CD4-positive, CD25-positive, alpha-beta regulatory T cell (primary cell): Measurements from ENCODE around the gene ESR2. TPM values are rescaled to one million over a fixed set of nuclear protein-coding genes. Genes with fewer than 3 reads are reported as not detected.

Source experiments
- ATAC-seq, 2 donors: fragments of 150-1000 bp; cut with Tn5 transposase; one replicate each; pipeline ENCODE4 v1.10.0; 2021; ENCODE audit warnings: low read depth in 2 of 2, moderate number of reproducible peaks in 2 of 2, moderate library complexity in 1 of 2
- DNase-seq, 3 donors: peaks; one replicate each; pipeline versions ENCODE4 v3.0.0 to v3.0.0-alpha.2; 2012 to 2022; ENCODE audit warnings: mixed read lengths in 1 of 3
- H3K27ac ChIP-seq: one replicate; pipeline ENCODE4 v1.7.0; 2013; ENCODE audit warnings: mild to moderate bottlenecking, low read length; ENCODE audit not compliant: insufficient read depth, poor library complexity, severe bottlenecking
- H3K27me3 ChIP-seq: one replicate; pipeline ENCODE4 v1.7.0; 2013; ENCODE audit warnings: low read length; ENCODE audit not compliant: control insufficient read depth, insufficient read depth
- H3K36me3 ChIP-seq: one replicate; pipeline ENCODE4 v1.7.0; 2013; ENCODE audit warnings: mild to moderate bottlenecking, low read length, moderate library complexity; ENCODE audit not compliant: control insufficient read depth, insufficient read depth
- H3K4me1 ChIP-seq: 2 replicates; pipeline ENCODE4 v1.7.0; 2013; ENCODE audit warnings: mild to moderate bottlenecking, low read length; ENCODE audit not compliant: insufficient read depth, control insufficient read depth, poor library complexity, severe bottlenecking
- H3K4me3 ChIP-seq: one replicate; pipeline ENCODE4 v1.7.0; 2013; ENCODE audit warnings: low read depth, mild to moderate bottlenecking, low read length, moderate library complexity
- H3K9me3 ChIP-seq, 2 experiments: 1 replicate in 1 of 2; 2 replicates in 1 of 2; pipeline ENCODE4 v1.7.0; 2013; ENCODE audit warnings: low read length in 2 of 2, mild to moderate bottlenecking in 1 of 2, moderate library complexity in 1 of 2; ENCODE audit not compliant: control insufficient read depth in 2 of 2
- H3K27ac Mint-ChIP-seq, 3 donors: one replicate each; pipeline ENCODE4 v1.8.0; 2020 to 2022; ENCODE audit warnings: mild to moderate bottlenecking in 3 of 3, mixed read lengths in 3 of 3, moderate library complexity in 2 of 3
- H3K27me3 Mint-ChIP-seq: one replicate; pipeline ENCODE4 v1.8.0; 2022; ENCODE audit warnings: mild to moderate bottlenecking, mixed read lengths
- H3K36me3 Mint-ChIP-seq: one replicate; pipeline ENCODE4 v1.8.0; 2020; ENCODE audit warnings: mixed read lengths
- H3K4me1 Mint-ChIP-seq, 4 donors: one replicate each; pipeline ENCODE4 v1.8.0; 2020 to 2022; ENCODE audit warnings: mixed read lengths in 4 of 4, mild to moderate bottlenecking in 1 of 4
- H3K4me3 Mint-ChIP-seq, 4 donors: one replicate each; pipeline ENCODE4 v1.8.0; 2020 to 2022; ENCODE audit warnings: mild to moderate bottlenecking in 4 of 4, mixed read lengths in 4 of 4, moderate library complexity in 3 of 4
- H3K9me3 Mint-ChIP-seq, 7 donors: one replicate each; pipeline ENCODE4 v1.8.0; 2020 to 2022; ENCODE audit warnings: mixed read lengths in 7 of 7, mild to moderate bottlenecking in 3 of 7, moderate library complexity in 2 of 7
- polyA plus RNA-seq, 4 donors: library from polyadenylated mRNA; unstranded; fragments of 300-500 nt; fragmentation: Illumina TruSeq; gene quantifications; one replicate each; pipeline ENCODE4 v1.2.3, GENCODE V29; 2021
- total RNA-seq: library from RNA; stranded (reverse); gene quantifications from one replicate; pipeline ENCODE4 v1.2.3, GENCODE V29; 2022

Gene ESR2
- total and polyA plus RNA-seq, 5 donors from 2014 or later = 0.14 to 0.40 (median 0.18) TPM; not detected in 1

- Histone ChIP-seq H3K27me3 (no peaks in the 10 kb centered on the region), H3K36me3 (peaks cover 92% of the 10 kb centered on the region), H3K27ac (no peak overlapping the region), H3K9me3 (no peaks in the 10 kb centered on the region), H3K4me3 (no peak overlapping the region), H3K4me1 (no peaks in the 10 kb centered on the region)
- Mint-ChIP-seq H3K36me3 (peaks cover 66% of the 10 kb centered on the region), H3K9me3 (no peaks in the 10 kb centered on the region), H3K27ac (peak overlapping the region in 2 of 3 donors; percentile 32 to 43), H3K4me3 (no peak overlapping the region), H3K4me1 (peaks cover 0 to 5% (median 2%) of the 10 kb centered on the region in 4 donors), H3K27me3 (no peaks in the 10 kb centered on the region)
- DNase-seq (no peak), ATAC-seq (no peak)
These were observed 218.6 kb downstream of the ESR2 start for GRCh38 chr14:64075613-64076005.

GRCh38 chr14:64074961-64075612 lies 219.1 kb downstream of the ESR2 start:
- H3K4me1 Mint-ChIP-seq = peaks cover 0 to 5% (median 1%) of the 10 kb centered on the region in 4 donors
- H3K4me3 Mint-ChIP-seq = no peak overlapping the region
- H3K9me3 Mint-ChIP-seq = no peaks in the 10 kb centered on the region
- ATAC-seq (no peak), DNase-seq (no peak)
- no peak overlapping the region for H3K27ac ChIP-seq
- H3K36me3 ChIP-seq = peaks cover 89% of the 10 kb centered on the region
- no peak overlapping the region for H3K4me3 ChIP-seq
- H3K9me3 ChIP-seq = no peaks in the 10 kb centered on the region
- H3K4me1 ChIP-seq = no peaks in the 10 kb centered on the region
- H3K36me3 Mint-ChIP-seq = peaks cover 62% of the 10 kb centered on the region
- H3K27ac Mint-ChIP-seq = peak overlapping the region in 1 of 3 donors; percentile 32
- no peaks in the 10 kb centered on the region for H3K27me3 ChIP-seq
- no peaks in the 10 kb centered on the region for H3K27me3 Mint-ChIP-seq

DNA sequence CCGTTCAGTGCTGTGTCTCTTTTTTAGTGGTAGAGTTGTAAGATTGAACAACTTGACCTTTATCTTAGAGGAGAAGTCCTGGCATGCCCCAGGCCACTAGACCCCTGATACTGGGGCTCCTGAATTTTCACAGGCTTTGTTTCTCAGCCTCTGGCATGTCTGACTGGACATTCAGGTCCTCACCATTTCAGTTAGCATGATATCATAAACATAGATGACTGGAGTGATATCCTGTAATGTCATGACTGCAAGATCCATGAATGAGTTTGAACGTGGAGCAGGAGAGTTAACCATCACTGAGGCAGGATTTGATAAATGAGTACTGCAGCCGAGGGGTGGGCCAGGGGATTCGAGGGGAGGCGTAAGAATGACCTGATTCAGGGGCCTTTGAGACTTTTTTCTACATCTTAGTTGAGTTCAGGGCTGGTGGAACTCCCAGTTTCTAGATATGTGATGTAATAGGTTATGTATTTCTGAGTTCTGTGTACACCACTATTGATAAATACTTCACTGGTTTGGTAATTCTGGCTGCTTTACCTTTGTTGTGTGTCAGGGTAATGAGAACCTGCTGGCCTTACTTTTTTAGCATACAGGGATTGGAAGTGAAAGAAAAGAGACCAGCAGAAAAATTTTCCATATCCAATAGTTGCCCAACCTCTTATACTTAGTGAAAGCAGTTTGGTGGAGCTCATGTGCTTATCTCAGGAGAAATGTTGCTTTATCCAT lies 224.4 kb downstream of the ESR2 start:
- H3K36me3 Mint-ChIP-seq = peaks cover 61% of the 10 kb centered on the region
- no peaks in the 10 kb centered on the region for H3K27me3 Mint-ChIP-seq
- no peak overlapping the region for H3K27ac Mint-ChIP-seq
- Histone ChIP-seq H3K27me3 (no peaks in the 10 kb centered on the region), H3K4me1 (no peaks in the 10 kb centered on the region), H3K27ac (no peak overlapping the region), H3K9me3 (no peaks in the 10 kb centered on the region), H3K36me3 (peaks cover 86% of the 10 kb centered on the region), H3K4me3 (no peak overlapping the region)
- ATAC-seq (no peak), DNase-seq (no peak)
- H3K4me3 Mint-ChIP-seq = no peak overlapping the region
- peaks cover 0 to 5% (median 1%) of the 10 kb centered on the region in 4 donors for H3K4me1 Mint-ChIP-seq
- H3K9me3 Mint-ChIP-seq = no peaks in the 10 kb centered on the region

DNA sequence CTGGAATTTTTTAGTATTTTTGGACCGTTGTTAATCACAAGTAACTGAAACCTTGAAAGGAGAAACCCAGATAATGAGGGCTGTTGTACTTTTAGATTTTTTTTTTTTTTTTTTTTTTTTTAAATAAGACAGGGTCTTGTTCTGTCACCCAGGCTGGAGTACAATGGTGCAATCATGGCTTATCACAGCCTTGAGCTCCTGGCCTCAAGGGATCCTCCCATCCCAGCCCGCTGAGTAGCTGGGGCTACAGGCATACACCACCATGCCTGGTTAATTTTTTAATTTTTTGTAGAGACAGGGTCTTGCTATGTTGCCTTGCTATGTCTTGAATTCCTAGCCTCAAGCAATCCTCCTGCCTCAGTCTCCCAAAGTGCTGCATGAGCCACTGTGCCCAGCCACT lies 229.7 kb downstream of the ESR2 start:
- H3K4me3 ChIP-seq = no peak overlapping the region
- H3K27ac ChIP-seq = no peak overlapping the region
- no peaks in the 10 kb centered on the region for H3K9me3 Mint-ChIP-seq
- no peak overlapping the region for H3K4me3 Mint-ChIP-seq
- H3K9me3 ChIP-seq = no peaks in the 10 kb centered on the region
- peak overlapping the region in 1 of 3 donors; percentile 7 for H3K27ac Mint-ChIP-seq
- ATAC-seq (no peak), DNase-seq (no peak)
- H3K4me1 Mint-ChIP-seq = peaks cover 0 to 12% (median 5%) of the 10 kb centered on the region in 4 donors
- H3K27me3 ChIP-seq = no peaks in the 10 kb centered on the region
- peaks cover 76% of the 10 kb centered on the region for H3K36me3 ChIP-seq
- H3K27me3 Mint-ChIP-seq = no peaks in the 10 kb centered on the region
- peaks cover 30% of the 10 kb centered on the region for H3K36me3 Mint-ChIP-seq
- H3K4me1 ChIP-seq = no peaks in the 10 kb centered on the region

DNA sequence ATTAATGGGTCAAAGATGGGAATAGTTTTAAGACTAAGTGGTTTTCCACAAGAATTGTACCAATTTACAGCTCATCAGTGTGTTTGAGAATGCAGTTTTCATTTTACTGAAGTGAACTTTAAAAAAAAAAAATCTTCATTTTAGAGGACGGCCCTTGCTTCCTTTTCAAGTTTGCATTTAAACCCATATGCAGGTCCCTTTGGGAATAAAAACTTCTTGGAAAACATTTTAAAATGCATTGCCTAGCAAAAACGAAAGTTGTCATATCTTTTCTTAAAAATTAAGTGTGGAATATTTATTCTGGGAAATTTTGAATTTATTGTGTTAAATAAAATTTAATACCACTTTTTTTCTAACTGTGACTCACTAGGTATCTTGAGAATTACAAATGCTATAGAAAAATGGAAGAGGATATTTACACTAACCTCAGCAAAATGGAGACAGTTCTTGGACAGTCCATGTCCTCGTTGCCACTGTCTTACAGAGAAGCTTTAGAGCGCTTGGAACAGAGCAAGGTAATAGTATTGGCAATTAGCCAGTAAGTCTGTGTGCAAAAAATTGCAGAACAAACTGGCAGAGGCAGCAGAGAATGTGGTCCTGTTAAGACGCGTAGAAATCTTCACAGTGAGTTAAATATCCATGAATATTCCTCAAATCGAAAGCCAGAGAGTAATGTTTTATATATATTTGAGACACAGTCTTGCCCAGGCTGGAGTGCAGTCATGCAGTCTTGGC lies 231.6 kb downstream of the ESR2 start:
- no peaks in the 10 kb centered on the region for H3K9me3 Mint-ChIP-seq
- H3K27me3 Mint-ChIP-seq = no peaks in the 10 kb centered on the region
- H3K27ac Mint-ChIP-seq = no peak overlapping the region
- no peak overlapping the region for H3K27ac ChIP-seq
- no peak overlapping the region for H3K4me3 ChIP-seq
- ATAC-seq (no peak), DNase-seq (no peak)
- H3K36me3 Mint-ChIP-seq = peaks cover 42% of the 10 kb centered on the region
- peaks cover 71% of the 10 kb centered on the region for H3K36me3 ChIP-seq
- no peaks in the 10 kb centered on the region for H3K27me3 ChIP-seq
- H3K4me1 ChIP-seq = no peaks in the 10 kb centered on the region
- H3K4me1 Mint-ChIP-seq = peaks cover 3 to 19% (median 6%) of the 10 kb centered on the region in 4 donors
- H3K4me3 Mint-ChIP-seq = no peak overlapping the region
- no peaks in the 10 kb centered on the region for H3K9me3 ChIP-seq

DNA sequence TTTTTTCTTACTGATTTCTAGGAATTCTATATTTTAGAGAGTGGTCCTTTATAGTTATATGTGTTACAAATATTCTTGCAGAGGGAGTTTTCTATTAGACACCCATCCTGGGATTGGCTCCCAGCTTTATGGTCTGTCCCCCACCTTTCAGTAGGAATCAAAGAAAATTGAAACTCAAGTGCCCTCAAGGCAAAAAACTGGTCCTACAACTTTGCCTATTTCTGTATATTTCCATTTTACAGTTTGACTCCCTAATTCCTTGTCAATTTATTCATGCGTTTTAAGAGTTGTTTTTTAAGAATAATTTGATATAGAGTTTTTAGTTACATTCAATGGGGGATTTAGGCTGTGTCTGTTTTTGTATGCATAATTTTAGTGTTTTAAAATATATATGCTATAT lies 232.5 kb downstream of the ESR2 start:
- Histone ChIP-seq H3K4me3 (no peak overlapping the region), H3K36me3 (peaks cover 68% of the 10 kb centered on the region), H3K27me3 (no peaks in the 10 kb centered on the region), H3K9me3 (no peaks in the 10 kb centered on the region), H3K27ac (no peak overlapping the region), H3K4me1 (no peaks in the 10 kb centered on the region)
- DNase-seq (no peak), ATAC-seq (no peak)
- Mint-ChIP-seq H3K36me3 (peaks cover 42% of the 10 kb centered on the region), H3K27me3 (no peaks in the 10 kb centered on the region), H3K27ac (no peak overlapping the region), H3K4me1 (peaks cover 3 to 19% (median 6%) of the 10 kb centered on the region in 4 donors), H3K4me3 (no peak overlapping the region), H3K9me3 (peaks cover 0 to 2% (median 0%) of the 10 kb centered on the region in 7 donors)

DNA sequence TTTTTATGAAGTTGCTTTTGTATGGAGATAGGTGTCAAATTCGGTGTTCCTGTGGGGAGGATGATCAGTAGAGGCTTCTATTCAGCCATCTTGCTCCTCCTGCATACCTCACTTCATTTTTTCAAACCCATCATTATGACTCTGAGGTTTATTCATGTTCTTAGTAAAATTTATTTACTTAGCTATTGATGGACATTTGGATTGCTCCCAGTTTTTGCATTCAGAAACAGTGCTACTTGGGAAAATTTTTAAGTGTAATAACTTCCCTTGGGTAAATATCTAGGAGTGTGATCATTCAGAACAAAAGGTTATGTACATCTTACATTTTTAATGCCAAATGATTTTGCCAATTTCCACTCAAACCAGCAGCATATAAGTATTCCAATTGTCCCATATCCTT lies 233.1 kb downstream of the ESR2 start:
- Histone ChIP-seq H3K27me3 (no peaks in the 10 kb centered on the region), H3K36me3 (peaks cover 64% of the 10 kb centered on the region), H3K9me3 (no peaks in the 10 kb centered on the region), H3K4me1 (no peaks in the 10 kb centered on the region), H3K4me3 (no peak overlapping the region), H3K27ac (no peak overlapping the region)
- Mint-ChIP-seq H3K27ac (no peak overlapping the region), H3K36me3 (peaks cover 39% of the 10 kb centered on the region), H3K4me1 (peaks cover 3 to 19% (median 6%) of the 10 kb centered on the region in 4 donors), H3K9me3 (peaks cover 0 to 2% (median 0%) of the 10 kb centered on the region in 7 donors), H3K27me3 (no peaks in the 10 kb centered on the region), H3K4me3 (no peak overlapping the region)
- ATAC-seq = no peak
- DNase-seq = no peak
